ENCODE measurements around the gene LRPAP1.
"Not testable (repeated sequence)": the region's sequence is repeated elsewhere in the genome, so short reads cannot be mapped to it uniquely, and the experiment has no call there.

The LRPAP1 gene

GRCh38 chr4:3550041-3550440 is 17.8 kb upstream of the LRPAP1 start:
- not testable (repeated sequence) for H3K27me3 Mint-ChIP-seq, H3K4me3 Mint-ChIP-seq, H3K4me1 Mint-ChIP-seq, H3K36me3 Mint-ChIP-seq, H3K27ac Mint-ChIP-seq, H3K9me3 Mint-ChIP-seq, ATAC-seq

- not testable (repeated sequence) for H3K27me3 Mint-ChIP-seq, H3K4me3 Mint-ChIP-seq, ATAC-seq, H3K27ac Mint-ChIP-seq, H3K4me1 Mint-ChIP-seq, H3K9me3 Mint-ChIP-seq, H3K36me3 Mint-ChIP-seq
Measured at GRCh38 chr4:3549694-3550001, 17.4 kb upstream of the LRPAP1 start.

- ATAC-seq, H3K27ac Mint-ChIP-seq, H3K4me1 Mint-ChIP-seq, H3K36me3 Mint-ChIP-seq, H3K27me3 Mint-ChIP-seq, H3K9me3 Mint-ChIP-seq, H3K4me3 Mint-ChIP-seq: not testable (repeated sequence)
Measured at GRCh38 chr4:3548991-3549693, 16.9 kb upstream of the LRPAP1 start.

GRCh38 chr4:3546721-3547120 is 14.5 kb upstream of the LRPAP1 start:
- H3K4me3 Mint-ChIP-seq, H3K27ac Mint-ChIP-seq, H3K4me1 Mint-ChIP-seq, ATAC-seq, H3K9me3 Mint-ChIP-seq, H3K36me3 Mint-ChIP-seq, H3K27me3 Mint-ChIP-seq: not testable (repeated sequence)

GRCh38 chr4:3545351-3545750 is 13.1 kb upstream of the LRPAP1 start:
- not testable (repeated sequence) for H3K36me3 Mint-ChIP-seq, H3K4me3 Mint-ChIP-seq, H3K27ac Mint-ChIP-seq

GRCh38 chr4:3544259-3545025 is 12.2 kb upstream of the LRPAP1 start:
- not testable (repeated sequence) for H3K36me3 Mint-ChIP-seq, H3K27me3 Mint-ChIP-seq, H3K4me3 Mint-ChIP-seq, H3K9me3 Mint-ChIP-seq, H3K4me1 Mint-ChIP-seq, H3K27ac Mint-ChIP-seq, ATAC-seq

More at GRCh38 chr4:3545351-3545750, 13.1 kb upstream of the LRPAP1 start:
- not testable (repeated sequence) for H3K9me3 Mint-ChIP-seq, H3K27me3 Mint-ChIP-seq, H3K4me1 Mint-ChIP-seq, ATAC-seq

GRCh38 chr4:3543415-3543814 is 11.2 kb upstream of the LRPAP1 start:
- H3K4me1 Mint-ChIP-seq, H3K27me3 Mint-ChIP-seq, H3K9me3 Mint-ChIP-seq, H3K27ac Mint-ChIP-seq, H3K4me3 Mint-ChIP-seq, ATAC-seq, H3K36me3 Mint-ChIP-seq: not testable (repeated sequence)

- not testable (repeated sequence) for H3K36me3 Mint-ChIP-seq, H3K4me3 Mint-ChIP-seq, ATAC-seq, H3K9me3 Mint-ChIP-seq, H3K4me1 Mint-ChIP-seq, H3K27ac Mint-ChIP-seq
- peaks cover 14% of the 10 kb centered on the region for H3K27me3 Mint-ChIP-seq
Measured at GRCh38 chr4:3538906-3539305, 6.7 kb upstream of the LRPAP1 start.

- H3K36me3 Mint-ChIP-seq, ATAC-seq, H3K4me3 Mint-ChIP-seq, H3K9me3 Mint-ChIP-seq, H3K27ac Mint-ChIP-seq: not testable (repeated sequence)
- H3K27me3 Mint-ChIP-seq = peaks cover 14% of the 10 kb centered on the region
- H3K4me1 Mint-ChIP-seq = peaks cover 13% of the 10 kb centered on the region
Measured at GRCh38 chr4:3535812-3536211, 3.6 kb upstream of the LRPAP1 start.

- H3K36me3 Mint-ChIP-seq = peaks cover 6% of the 10 kb centered on the region
- peak overlapping the region; percentile 98 for H3K4me3 Mint-ChIP-seq
- peaks cover 4% of the 10 kb centered on the region for H3K9me3 Mint-ChIP-seq
- H3K4me1 Mint-ChIP-seq = peaks cover 32% of the 10 kb centered on the region
- ATAC-seq = no peak
- H3K27ac Mint-ChIP-seq = no peak overlapping the region
- H3K27me3 Mint-ChIP-seq = peaks cover 14% of the 10 kb centered on the region
Measured at GRCh38 chr4:3533423-3533820, 1.2 kb upstream of the LRPAP1 start.

- Mint-ChIP-seq H3K27ac (peak overlapping the region; percentile 90), H3K36me3 (peaks cover 6% of the 10 kb centered on the region), H3K9me3 (peaks cover 4% of the 10 kb centered on the region), H3K4me3 (peak overlapping the region; percentile 98), H3K27me3 (peaks cover 14% of the 10 kb centered on the region), H3K4me1 (peaks cover 37% of the 10 kb centered on the region)
- no peak for ATAC-seq
Measured at GRCh38 chr4:3532751-3533422, 665 bp upstream of the LRPAP1 start.

GRCh38 chr4:3531318-3531878 is 824 bp downstream of the LRPAP1 start:
- no peak for ATAC-seq
- H3K4me1 Mint-ChIP-seq = peaks cover 49% of the 10 kb centered on the region
- H3K9me3 Mint-ChIP-seq = peaks cover 4% of the 10 kb centered on the region
- peaks cover 14% of the 10 kb centered on the region for H3K27me3 Mint-ChIP-seq
- H3K36me3 Mint-ChIP-seq = peaks cover 11% of the 10 kb centered on the region
- peak overlapping the region; percentile 98 for H3K4me3 Mint-ChIP-seq
- H3K27ac Mint-ChIP-seq = peak overlapping the region; percentile 90

- Mint-ChIP-seq H3K4me3 (peak overlapping the region; percentile 98), H3K27ac (peak overlapping the region; percentile 90), H3K36me3 (peaks cover 11% of the 10 kb centered on the region), H3K27me3 (peaks cover 13% of the 10 kb centered on the region), H3K4me1 (peaks cover 50% of the 10 kb centered on the region), H3K9me3 (peaks cover 4% of the 10 kb centered on the region)
- ATAC-seq = no peak
Measured at GRCh38 chr4:3530663-3531254, 1.5 kb downstream of the LRPAP1 start.

GRCh38 chr4:3530051-3530450 is 2.2 kb downstream of the LRPAP1 start:
- no peaks in the 10 kb centered on the region for H3K9me3 Mint-ChIP-seq

GRCh38 chr4:3529363-3529762 is 2.9 kb downstream of the LRPAP1 start:
- Mint-ChIP-seq H3K27me3 (no peaks in the 10 kb centered on the region), H3K4me3 (no peak overlapping the region), H3K27ac (no peak overlapping the region), H3K36me3 (peaks cover 13% of the 10 kb centered on the region), H3K9me3 (no peaks in the 10 kb centered on the region), H3K4me1 (peaks cover 50% of the 10 kb centered on the region)
- peak; percentile 66 for ATAC-seq

More at GRCh38 chr4:3530051-3530450, 2.2 kb downstream of the LRPAP1 start:
- ATAC-seq = no peak
- H3K4me3 Mint-ChIP-seq = peak overlapping the region; percentile 1
- peaks cover 6% of the 10 kb centered on the region for H3K27me3 Mint-ChIP-seq
- no peak overlapping the region for H3K27ac Mint-ChIP-seq
- peaks cover 6% of the 10 kb centered on the region for H3K36me3 Mint-ChIP-seq
- H3K4me1 Mint-ChIP-seq = peaks cover 50% of the 10 kb centered on the region
